Stimulated activated CD4-positive, alpha-beta T cell treated with anti-CD3 and anti-CD28 coated beads, Interleukin-15, amount 100 ng/mL, for 48 hours (primary cell): ENCODE results near the gene COL11A1.
"Not testable (repeated sequence)": the region's sequence is repeated elsewhere in the genome, so short reads cannot be mapped to it uniquely, and the experiment has no call there.

Experiments
- DNase-seq, 2 donors: peaks; one replicate each; pipeline ENCODE4 v3.0.0-alpha.2; 2020; ENCODE audit warnings: low read depth in 2 of 2

COL11A1 gene

DNA sequence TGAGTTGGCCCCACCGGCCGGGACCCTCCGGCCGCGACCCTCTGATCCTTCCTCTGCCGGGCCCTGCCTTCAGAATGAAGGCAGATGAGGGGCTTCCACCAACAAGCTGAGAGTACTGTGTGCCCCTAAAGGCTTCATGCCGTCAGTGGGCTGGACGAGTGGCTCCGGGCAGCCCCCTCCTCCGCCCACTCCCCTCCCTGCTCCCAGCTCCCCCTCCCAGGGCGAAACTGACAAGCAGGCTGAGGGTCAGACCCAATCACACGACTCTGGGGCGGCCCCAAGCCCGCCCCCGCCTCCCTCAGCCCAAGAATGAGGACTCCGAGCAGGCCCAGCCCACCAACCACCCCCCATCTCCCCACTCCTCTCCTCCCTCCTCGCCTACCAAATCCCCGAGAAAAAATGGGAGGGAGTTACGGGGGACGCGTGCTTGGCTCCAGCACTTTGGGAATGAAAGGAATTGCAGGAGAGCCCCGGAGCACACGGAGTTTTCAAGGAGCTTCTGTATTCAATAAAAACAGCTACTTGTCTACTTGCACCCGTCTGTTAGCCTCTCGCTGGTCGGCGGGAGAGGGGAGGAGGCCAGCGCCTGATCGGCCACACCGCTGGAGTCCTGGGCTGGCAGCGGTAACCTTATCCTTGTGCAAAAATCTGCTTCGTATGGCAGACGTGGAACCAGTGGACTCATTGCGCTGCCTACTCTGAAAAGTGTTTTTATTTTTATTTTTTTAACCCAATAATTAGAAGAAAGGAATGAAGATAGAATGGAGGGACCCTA, at the start of gene COL11A1:
Gene COL11A1 (minus strand): TSS at position 147 of the 775 bp plus-strand sequence. CDS start 344 bp downstream, outside the sequence.
- DNase-seq, result no peak

- no peak for DNase-seq
Observed at GRCh38 chr1:103156966-103157365, 48.6 kb upstream of the COL11A1 start.

DNA sequence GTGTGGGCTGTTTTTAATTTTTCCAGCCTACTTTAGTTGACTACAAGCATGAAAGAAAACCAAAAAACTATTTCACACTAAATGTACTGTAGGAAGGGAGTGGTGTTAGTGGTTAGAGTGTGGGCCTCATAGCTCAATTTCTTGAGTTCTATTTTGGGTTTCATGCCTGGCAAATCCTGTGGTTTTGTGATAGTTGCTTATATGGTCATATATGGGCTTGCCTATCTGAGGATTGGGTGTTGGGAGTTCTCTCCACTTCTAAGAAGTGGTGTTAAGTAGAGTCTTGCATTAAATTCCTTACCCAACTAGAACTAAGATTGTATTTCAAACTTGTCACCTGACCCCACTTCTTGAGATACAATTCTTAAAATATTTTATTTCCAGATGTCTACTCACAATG, 37.8 kb upstream of the COL11A1 start:
- no peak for DNase-seq

DNA sequence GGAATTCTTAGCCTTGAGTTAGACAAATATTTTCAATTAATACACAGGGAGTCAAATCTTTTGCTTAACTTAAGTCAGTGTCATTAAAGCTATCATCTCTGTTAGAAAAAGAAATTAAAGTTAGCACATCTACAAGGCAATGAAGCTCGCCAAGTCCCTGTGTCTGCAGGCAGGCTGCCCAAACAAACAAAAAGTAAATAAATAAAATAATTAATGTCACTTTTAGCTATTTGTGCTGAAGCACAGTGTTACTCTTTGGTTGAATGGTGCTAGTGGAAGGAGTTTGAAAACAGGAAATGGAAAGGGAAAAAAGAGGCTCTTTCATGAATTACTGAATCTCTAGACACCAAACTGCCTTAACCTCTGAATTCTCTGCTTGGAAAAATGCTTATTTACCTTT, 37.1 kb upstream of the COL11A1 start:
- DNase-seq, result no peak

DNA sequence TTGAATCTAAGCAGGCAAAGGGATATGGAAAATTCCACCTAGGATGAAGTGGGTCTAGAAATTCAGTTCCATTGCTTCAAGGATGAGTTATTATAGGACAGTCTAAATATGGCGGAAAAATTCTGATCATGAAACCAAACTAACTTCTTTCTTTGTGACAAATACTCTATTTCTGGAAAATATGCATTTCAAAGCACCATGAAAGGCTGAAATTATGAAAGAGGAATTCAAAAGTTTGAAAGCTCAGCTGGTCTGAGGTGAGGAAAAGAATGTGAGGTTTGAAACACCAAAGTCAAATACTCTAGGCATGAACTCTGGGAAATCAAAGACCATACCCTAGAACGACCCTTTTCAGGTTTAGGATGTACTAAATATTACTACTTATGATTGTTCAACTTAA, 36.4 kb upstream of the COL11A1 start:
- no peak for DNase-seq

DNA sequence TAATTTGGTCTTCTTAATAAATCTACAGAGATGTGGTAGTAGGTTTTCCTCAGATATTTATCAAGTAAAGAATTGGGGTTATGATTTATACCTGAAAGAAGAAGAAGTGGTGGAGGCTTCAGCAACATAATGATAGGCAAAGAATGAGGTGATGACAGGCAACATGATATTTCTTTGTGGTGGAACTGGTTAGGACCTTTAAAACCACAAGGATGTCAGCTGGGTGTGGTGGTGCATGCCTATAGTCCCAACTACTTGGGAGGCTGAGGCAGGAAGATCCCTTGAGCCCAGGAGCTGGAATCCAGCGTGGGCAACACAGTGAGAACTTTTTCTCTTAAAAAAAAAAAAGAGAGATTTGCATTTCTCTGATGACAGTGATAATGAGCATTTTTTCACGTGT, 34.1 kb upstream of the COL11A1 start:
- DNase-seq, result no peak

GRCh38 chr1:103129796-103130195, 21.5 kb upstream of the COL11A1 start:
- DNase-seq, result no peak

DNA sequence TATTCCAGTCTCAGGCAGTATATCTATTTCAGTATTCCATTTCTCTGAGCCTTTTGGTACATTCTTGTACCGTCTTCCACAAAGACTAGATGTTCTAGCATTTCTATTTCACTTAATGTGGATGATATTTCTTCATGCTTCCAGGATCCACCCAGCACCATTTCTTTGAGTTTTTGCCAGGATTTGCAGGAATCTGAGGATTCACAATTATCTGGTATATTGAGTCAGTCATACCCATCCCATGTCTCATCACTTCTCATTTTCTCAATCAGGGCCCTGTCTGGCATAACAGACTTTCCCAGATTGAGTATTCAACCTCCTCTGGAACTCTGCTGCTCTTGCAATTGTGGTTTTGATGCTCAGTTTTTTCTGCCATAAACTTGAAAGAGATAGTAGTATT, 20.9 kb upstream of the COL11A1 start:
- DNase-seq, result no peak

GRCh38 chr1:103128256-103128655, 19.9 kb upstream of the COL11A1 start:
- not testable (repeated sequence) for DNase-seq

DNA sequence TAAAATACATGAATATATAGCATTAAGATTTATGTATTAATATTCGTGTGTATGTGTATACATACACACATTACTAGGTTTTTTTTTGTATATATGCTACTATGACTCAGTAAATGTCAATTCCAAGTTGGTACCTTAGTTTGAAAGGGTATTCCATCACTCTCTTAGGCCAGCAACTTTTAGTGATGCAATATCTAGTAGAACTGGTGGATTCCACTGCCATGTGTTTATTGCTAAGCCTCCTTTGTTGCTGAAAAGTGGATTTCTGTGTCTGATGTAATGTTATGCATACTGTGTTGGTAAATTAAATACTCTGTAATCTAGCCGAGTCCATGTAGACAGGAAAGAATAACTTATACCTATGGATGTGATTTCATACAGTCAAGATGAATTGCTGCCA, 16.9 kb upstream of the COL11A1 start:
- no peak for DNase-seq

DNA sequence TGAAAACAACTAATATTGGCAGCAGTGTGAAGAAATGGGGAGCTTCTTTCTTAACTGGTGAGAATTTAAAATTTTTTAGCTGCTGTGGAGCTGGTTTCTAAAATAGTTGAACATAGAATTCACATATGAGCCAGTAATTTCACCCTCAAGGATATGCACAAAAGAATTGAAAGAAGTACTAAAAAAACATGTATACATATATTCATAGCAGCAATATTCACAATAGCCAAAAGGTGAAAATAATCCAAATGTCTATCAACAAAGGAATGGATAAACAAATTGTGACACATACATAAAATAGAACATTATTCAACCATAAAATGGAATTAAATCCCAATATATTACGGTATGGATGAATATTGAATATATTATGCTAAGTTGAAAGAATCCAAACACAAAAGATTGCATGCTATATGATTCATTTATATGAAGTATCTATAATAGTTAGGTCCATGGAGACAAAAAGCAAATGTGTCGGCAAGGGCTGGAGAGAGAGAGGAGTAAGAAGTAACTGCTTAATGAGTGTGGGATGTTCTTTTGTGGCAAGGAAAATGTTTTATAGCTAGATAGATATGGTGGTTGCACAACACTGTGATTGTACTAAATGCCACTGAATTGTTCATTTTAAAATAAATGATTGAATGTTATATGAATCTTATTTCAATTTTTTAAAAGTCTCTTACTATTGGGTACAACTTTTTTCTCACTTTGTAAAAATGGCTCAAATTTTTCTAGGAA, 14.8 kb upstream of the COL11A1 start:
- DNase-seq, result no peak

GRCh38 chr1:103120981-103121380, 12.7 kb upstream of the COL11A1 start:
- DNase-seq, result no peak

DNA sequence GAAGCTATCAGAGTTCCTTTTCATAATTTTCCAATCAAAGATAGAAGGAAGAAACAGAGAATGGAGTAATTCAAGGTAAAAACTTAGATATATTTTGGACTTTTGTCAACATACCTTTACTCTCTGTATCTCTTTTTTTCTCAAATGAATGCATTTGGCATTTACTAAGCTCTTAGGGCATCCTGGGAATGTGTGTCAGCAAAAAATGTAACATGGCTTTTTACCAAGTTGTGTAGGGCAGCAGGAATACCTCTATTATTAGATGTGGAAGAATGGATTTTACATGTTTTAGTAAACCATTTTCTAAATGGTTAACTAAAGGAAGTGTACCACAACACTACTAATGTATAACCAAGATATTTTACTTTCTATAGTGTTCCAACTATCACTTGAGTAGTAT, 4.2 kb upstream of the COL11A1 start:
- DNase-seq, result no peak

GRCh38 chr1:103111926-103112325, 3.6 kb upstream of the COL11A1 start:
- DNase-seq, result no peak

DNA sequence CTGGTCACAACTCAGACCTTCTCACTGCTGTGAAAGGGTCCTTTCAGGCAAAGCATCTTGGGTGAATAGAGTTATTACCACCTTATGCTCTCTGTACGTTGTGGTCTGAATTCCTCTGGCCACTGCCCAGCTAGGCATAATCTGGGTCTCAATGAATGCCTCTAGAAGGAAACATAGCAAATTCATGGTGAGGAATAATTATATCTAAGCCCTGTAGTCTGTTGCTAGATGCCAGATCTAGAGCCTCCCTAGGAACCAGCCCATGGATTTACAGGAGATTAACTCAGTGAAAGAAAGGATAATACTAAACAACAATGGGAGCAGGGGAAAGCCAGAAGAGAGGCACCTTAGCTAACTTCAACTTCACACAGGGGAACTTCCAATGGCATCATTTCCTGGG, 2.4 kb upstream of the COL11A1 start:
- no peak for DNase-seq

DNA sequence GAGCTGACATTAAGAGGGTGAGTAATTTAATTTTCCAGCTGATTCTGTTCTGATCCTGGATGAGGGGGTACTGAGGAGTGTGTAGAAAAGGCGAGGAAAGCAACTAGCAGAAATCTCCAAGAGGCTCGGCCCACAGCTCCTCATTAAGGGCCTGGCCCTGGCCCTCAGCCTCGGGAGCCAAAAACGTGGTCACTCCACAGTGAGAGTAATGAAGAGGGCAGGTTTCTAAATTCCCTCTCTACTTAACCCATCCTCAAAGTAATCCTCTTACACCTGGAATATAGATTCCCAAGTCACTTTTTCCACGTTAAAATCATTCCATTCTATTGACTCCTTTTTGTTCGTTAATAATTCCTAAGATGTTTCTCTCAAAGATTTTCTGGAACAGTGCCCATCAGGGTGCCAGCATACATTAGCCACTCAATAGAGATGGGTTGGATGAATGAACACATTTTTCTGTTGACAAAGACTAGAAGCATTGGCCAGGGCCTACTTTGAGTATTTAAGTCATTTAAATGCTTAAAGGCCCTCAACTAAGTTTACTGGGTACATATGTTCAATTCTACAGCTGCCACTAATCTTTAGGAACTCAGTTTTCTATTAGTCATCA, 1.1 kb upstream of the COL11A1 start:
- no peak for DNase-seq

- no peak for DNase-seq
Observed at GRCh38 chr1:103107741-103108375, 464 bp downstream of the COL11A1 start.

DNA sequence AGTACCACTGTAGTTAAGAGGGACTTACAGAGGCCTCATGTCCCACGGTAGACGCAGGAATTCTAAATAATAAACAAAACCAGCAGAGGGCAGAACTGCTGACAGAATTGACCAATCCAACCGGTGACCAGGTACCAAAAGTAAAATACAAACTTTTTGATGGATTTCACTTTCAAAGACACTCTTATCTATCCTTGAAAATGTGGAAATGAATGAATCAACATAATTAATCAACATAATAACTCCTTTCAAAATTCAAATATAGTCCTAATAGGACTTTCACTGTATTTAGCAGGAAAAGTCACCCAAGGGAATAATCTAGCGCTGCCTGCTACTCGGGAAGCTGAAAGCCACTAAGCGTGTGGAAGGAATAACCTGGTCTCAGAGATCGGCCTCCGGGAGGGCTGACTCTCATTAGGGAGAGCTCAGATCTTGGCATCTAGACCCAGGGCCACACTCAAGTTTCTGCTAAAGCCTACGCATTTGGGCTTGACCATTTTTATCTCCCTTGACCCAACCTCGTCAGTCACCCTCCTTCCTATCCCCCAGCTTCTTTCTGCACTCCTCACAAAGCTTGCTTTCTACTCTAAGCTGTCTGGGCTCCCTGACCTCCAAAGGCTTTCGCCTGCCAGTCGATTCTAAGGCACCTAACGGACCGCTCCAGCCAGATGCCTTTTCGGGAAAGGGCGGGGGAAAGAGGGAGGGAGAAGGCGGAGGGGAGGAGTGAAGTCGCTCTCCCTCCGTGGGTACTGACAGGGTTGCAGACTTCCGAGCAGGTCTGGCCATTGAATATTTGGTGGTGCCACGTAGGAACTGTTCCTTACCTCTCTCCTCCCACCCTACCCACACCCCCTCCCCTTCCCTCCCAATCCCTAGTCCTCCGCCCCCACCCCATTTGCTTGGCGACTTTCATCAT, 1.6 kb downstream of the COL11A1 start:
- DNase-seq, result no peak

DNA sequence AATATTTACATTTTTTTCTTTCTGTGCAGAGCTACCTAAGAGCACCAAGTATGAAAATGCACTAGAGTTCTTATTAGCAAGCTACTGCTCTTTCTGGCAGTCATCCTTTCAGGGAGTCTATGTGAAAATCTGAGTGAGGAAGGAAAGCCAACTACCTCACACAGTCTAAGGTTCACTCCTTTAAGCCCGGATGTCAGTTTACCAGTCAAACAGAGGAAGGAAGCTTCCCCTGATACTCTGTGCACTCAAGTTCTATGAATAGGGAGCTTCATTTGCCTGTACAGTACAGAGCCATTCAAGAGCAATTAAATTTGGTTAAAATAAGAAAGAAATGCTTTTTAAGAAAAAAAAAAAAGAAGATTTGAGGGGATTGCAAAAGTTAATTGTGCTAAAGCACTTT, 6.9 kb downstream of the COL11A1 start:
- DNase-seq, result no peak

DNA sequence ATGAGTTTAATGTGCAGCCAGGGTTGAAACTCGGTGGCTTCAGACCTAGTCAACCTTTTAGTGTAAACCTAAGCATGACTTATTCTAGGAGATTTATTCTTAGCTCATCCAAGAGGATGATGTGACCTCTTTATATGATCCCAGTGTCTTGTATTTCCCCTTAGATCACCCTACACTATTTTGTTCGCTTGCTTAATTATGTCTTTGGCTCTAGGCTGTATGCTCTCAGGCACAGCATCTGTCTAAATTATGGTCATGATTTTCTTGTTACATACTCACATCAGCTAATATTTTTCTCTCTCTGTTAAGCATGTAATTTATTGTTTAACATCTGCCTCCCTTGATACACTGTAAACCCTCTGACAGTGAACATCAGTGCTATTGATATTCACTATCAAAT, 19.1 kb downstream of the COL11A1 start:
- DNase-seq, result no peak

GRCh38 chr1:103087256-103087655, 21.1 kb downstream of the COL11A1 start:
- no peak for DNase-seq
